Sigmoid colon (tissue), 7 donors: ENCODE data around the gene TIMP2. TPM values are rescaled to one million over a fixed set of nuclear protein-coding genes. Genes with fewer than 3 reads are reported as not detected.
A peak's percentile ranks its signal among the peaks of the same experiment; 100 is the strongest.
"Not testable (repeated sequence)": the region's sequence is repeated elsewhere in the genome, so short reads cannot be mapped to it uniquely, and the experiment has no call there.

Experiments
- DNase-seq: peaks from one replicate; pipeline ENCODE4 v3.0.0-alpha.2; 2019
- H3K27ac ChIP-seq, 4 donors: fragments of 200-600 bp; sonication (generic); one replicate each; pipeline ENCODE4 v1.5.1; 2016 to 2019; ENCODE audit warnings: mild to moderate bottlenecking in 1 of 4
- H3K27me3 ChIP-seq, 3 donors: fragments of 200-600 bp; sonication (generic); one replicate each; pipeline ENCODE4 v1.5.1; 2019; ENCODE audit warnings: mild to moderate bottlenecking in 1 of 3
- H3K36me3 ChIP-seq, 4 donors: fragments of 200-600 bp; sonication (generic); one replicate each; pipeline ENCODE4 v1.5.1; 2016 to 2019
- H3K4me1 ChIP-seq, 4 donors: fragments of 200-600 bp; sonication (generic); one replicate each; pipeline ENCODE4 v1.5.1; 2017 to 2019
- H3K4me3 ChIP-seq, 4 donors: fragments of 200-600 bp; sonication (generic); one replicate each; pipeline ENCODE4 v1.5.1; 2017 to 2019; ENCODE audit warnings: mild to moderate bottlenecking in 2 of 4, moderate library complexity in 1 of 4
- H3K9me3 ChIP-seq, 4 donors: fragments of 200-600 bp in 3 of 4; sonication (generic) in 3 of 4; one replicate each; pipeline versions ENCODE4 v1.5.1 to v1.6.1; 2013 to 2019
- CTCF ChIP-seq, 4 experiments: fragments of 450-650 bp in 3 of 4; fragments of 200-600 bp in 1 of 4; IDR thresholded peaks; one replicate each; pipeline ENCODE4 v1.5.1; 2016 to 2019; ENCODE audit warnings: antibody characterized with exemption in 4 of 4, mild to moderate bottlenecking in 3 of 4, moderate library complexity in 2 of 4
- EP300 ChIP-seq, 4 donors: sonication (generic); formaldehyde crosslinking; IDR thresholded peaks; one replicate each; pipeline ENCODE4 v1.6.1; 2017; ENCODE audit warnings: antibody characterized with exemption in 4 of 4
- POLR2A ChIP-seq, 2 donors: fragments of 450-650 bp; IDR thresholded peaks; one replicate each; pipeline ENCODE4 v1.6.1; 2016; ENCODE audit warnings: antibody characterized with exemption in 2 of 2, mild to moderate bottlenecking in 2 of 2, moderate library complexity in 2 of 2
- POLR2AphosphoS5 ChIP-seq, 4 donors: sonication (generic); formaldehyde crosslinking; IDR thresholded peaks; one replicate each; pipeline ENCODE4 v1.6.1; 2017; ENCODE audit warnings: antibody characterized with exemption in 4 of 4
- WGBS, 2 donors: extraction: QIAGEN DNeasy Blood & Tissue Kit; methylation state at CpG; one replicate each; pipeline ENCODE4 v1.1.7; 2013; 5-methylcytosine and 5-hydroxymethylcytosine counted together
- intact Hi-C: fragments of 100-400 bp; cut with DNase I; formaldehyde crosslinking; loops from one replicate; pipeline ENCODE4 v1.15.1; 2023
- polyA plus RNA-seq, 3 donors: library from polyadenylated mRNA; stranded (reverse); fragments of 200-250 nt; gene quantifications; one replicate each; pipeline ENCODE4 v1.2.3, GENCODE V29; 2013
- total RNA-seq, 4 donors: library from RNA; depleted of rRNA; stranded (reverse); fragments of >200 nt; gene quantifications; one replicate each; pipeline ENCODE4 v1.1.0, GENCODE V29; 2016
- donor health status: healthy with polysubstance abuse.
- donor health status: Bipolar disorder and iron deficiency.
- donor health status: healthy.

TIMP2 gene
- total and polyA plus RNA-seq, 7 donors, result 16.4 to 227 (median 142) TPM

GRCh38 chr17:78912082-78912481 lies 13.1 kb downstream of the TIMP2 start:
- WGBS, 2 donors, result 88 to 91% methylated on average over 8 of the region's 8 CpGs
- TF ChIP-seq EP300 (IDR thresholded peaks at IDR 0.05), result no peak
- no peak for TF ChIP-seq POLR2AphosphoS5 (IDR thresholded peaks at IDR 0.05)
- TF ChIP-seq CTCF (IDR thresholded peaks at IDR 0.05), result no peak
- no peak for TF ChIP-seq POLR2A (IDR thresholded peaks at IDR 0.05)
- H3K27me3 ChIP-seq, result no peaks in the 10 kb centered on the region
- no peaks in the 10 kb centered on the region for H3K9me3 ChIP-seq
- H3K4me3 ChIP-seq, result no peak overlapping the region
- H3K36me3 ChIP-seq, result peaks cover 0 to 4% (median 0%) of the 10 kb centered on the region in 4 donors
- H3K27ac ChIP-seq, result peak overlapping the region in 2 of 4 donors; percentile 97 to 100
- intact Hi-C loops, result no loop called here
- H3K4me1 ChIP-seq, result peaks cover 0 to 91% (median 78%) of the 10 kb centered on the region in 4 donors
- no peak for DNase-seq

GRCh38 chr17:78911543-78911942 lies 13.6 kb downstream of the TIMP2 start:
- H3K27me3 ChIP-seq, H3K9me3 ChIP-seq, H3K4me3 ChIP-seq, H3K36me3 ChIP-seq, DNase-seq, intact Hi-C loops: not testable (repeated sequence)
- Histone ChIP-seq H3K27ac (peak overlapping the region in 2 of 4 donors; percentile 97 to 100), H3K4me1 (peaks cover 0 to 87% (median 76%) of the 10 kb centered on the region in 4 donors)
- WGBS, 2 donors, result 87 to 88% methylated on average over 7 of the region's 7 CpGs

- intact Hi-C loops, result no loop called here
- Histone ChIP-seq H3K4me1 (peaks cover 0 to 84% (median 76%) of the 10 kb centered on the region in 4 donors), H3K9me3 (no peaks in the 10 kb centered on the region), H3K4me3 (no peak overlapping the region), H3K27ac (peak overlapping the region in 2 of 4 donors; percentile 97 to 100), H3K27me3 (no peaks in the 10 kb centered on the region), H3K36me3 (peaks cover 0 to 4% (median 0%) of the 10 kb centered on the region in 4 donors)
- TF ChIP-seq POLR2AphosphoS5 (IDR thresholded peaks at IDR 0.05), result peak in 1 of 4 donors; percentile 8
- no peak for TF ChIP-seq CTCF (IDR thresholded peaks at IDR 0.05)
- 73 to 83% methylated on average over 11 of the region's 11 CpGs for WGBS, 2 donors
- DNase-seq, result no peak
These were observed 14.5 kb downstream of the TIMP2 start for GRCh38 chr17:78910497-78911284.

DNA sequence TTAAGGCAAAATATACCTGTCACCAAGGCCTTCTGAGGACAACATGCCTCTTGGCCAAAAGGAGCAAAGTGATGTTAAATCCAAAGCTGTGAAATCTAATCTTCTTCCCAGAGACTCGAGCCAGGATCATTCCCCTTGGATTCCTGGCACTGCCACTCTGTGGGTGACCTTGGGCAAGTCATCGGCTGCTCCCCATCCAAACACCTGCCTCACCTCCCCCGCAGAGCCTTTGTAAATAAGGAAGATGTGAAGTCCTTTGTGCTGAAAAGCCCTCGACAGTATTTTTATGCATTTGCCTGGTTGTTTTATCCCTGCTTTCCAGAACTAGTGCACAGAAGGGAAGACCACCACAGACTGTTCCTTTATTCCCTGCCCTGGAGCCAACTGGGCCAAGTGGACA lies 16.8 kb downstream of the TIMP2 start:
- Histone ChIP-seq H3K4me3 (no peak overlapping the region), H3K36me3 (peaks cover 0 to 4% (median 1%) of the 10 kb centered on the region in 4 donors), H3K27ac (peak overlapping the region in 1 of 4 donors; percentile 22), H3K27me3 (no peaks in the 10 kb centered on the region), H3K9me3 (no peaks in the 10 kb centered on the region), H3K4me1 (peaks cover 0 to 84% (median 78%) of the 10 kb centered on the region in 4 donors)
- TF ChIP-seq CTCF (IDR thresholded peaks at IDR 0.05), result no peak
- TF ChIP-seq POLR2A (IDR thresholded peaks at IDR 0.05), result no peak
- TF ChIP-seq POLR2AphosphoS5 (IDR thresholded peaks at IDR 0.05), result no peak
- no peak for DNase-seq
- 16 to 62% methylated on average over 4 of the region's 4 CpGs for WGBS, 2 donors
- intact Hi-C loops, result no loop called here

- Histone ChIP-seq H3K4me3 (no peak overlapping the region), H3K36me3 (peaks cover 0 to 17% (median 8%) of the 10 kb centered on the region in 4 donors), H3K27me3 (no peaks in the 10 kb centered on the region), H3K9me3 (no peaks in the 10 kb centered on the region), H3K4me1 (peaks cover 0 to 76% (median 65%) of the 10 kb centered on the region in 4 donors), H3K27ac (peak overlapping the region in 2 of 4 donors; percentile 15 to 41)
- DNase-seq, result no peak
- no peak for TF ChIP-seq EP300 (IDR thresholded peaks at IDR 0.05)
- no peak for TF ChIP-seq POLR2A (IDR thresholded peaks at IDR 0.05)
- no peak for TF ChIP-seq CTCF (IDR thresholded peaks at IDR 0.05)
- TF ChIP-seq POLR2AphosphoS5 (IDR thresholded peaks at IDR 0.05), result no peak
- 87 to 92% methylated on average over 7 of the region's 7 CpGs for WGBS, 2 donors
- intact Hi-C loops, result no loop called here
These were observed 19.6 kb downstream of the TIMP2 start for GRCh38 chr17:78905541-78905940.
